ENCODE measurements around the gene XRCC3.
"Not testable (repeated sequence)": the region's sequence is repeated elsewhere in the genome, so short reads cannot be mapped to it uniquely, and the experiment has no call there.

The XRCC3 gene

DNA sequence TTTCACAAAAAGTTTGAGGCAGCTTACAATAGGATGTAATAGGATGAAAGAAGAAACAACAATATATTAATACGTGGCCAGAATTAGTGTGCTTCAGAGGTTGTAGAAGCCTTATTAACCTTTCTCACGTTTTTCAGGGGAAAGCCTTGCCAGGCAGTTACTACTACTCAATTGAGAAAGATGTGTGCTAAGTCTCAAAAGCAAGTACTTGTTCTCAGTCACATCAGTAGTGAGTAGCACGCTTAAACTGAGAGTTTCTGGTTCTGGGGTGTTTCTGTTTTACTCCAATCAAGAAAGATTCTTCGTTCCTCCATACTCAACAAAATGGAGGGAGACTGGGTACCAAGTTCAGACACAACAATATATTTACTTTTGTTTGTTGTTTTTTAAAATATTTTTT is 47.6 kb downstream of the XRCC3 start:
- DNase-seq (ENCODE audit: low read depth in 2 of 2) = no peak

- no peak for DNase-seq (ENCODE audit: low read depth in 2 of 2)
Observed at GRCh38 chr14:103663506-103663905, 51.7 kb downstream of the XRCC3 start.

DNA sequence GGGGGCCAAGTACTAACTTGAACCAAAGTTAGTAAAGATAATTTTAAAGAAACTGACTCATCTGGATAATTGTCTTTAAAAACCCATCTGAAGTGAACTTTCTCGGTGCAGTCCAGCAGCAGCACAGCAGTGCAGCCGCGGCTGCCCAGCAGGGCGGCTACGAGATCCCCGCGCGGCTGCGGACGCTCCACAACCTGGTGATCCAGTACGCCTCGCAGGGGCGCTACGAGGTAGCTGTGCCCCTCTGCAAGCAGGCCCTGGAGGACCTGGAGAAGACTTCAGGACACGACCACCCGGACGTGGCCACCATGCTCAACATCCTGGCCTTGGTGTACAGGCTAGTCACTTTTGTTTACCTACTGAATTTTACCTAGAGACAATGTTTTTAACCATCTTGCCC is 52.7 kb downstream of the XRCC3 start:
- no peak for DNase-seq (ENCODE audit: low read depth in 2 of 2)

DNA sequence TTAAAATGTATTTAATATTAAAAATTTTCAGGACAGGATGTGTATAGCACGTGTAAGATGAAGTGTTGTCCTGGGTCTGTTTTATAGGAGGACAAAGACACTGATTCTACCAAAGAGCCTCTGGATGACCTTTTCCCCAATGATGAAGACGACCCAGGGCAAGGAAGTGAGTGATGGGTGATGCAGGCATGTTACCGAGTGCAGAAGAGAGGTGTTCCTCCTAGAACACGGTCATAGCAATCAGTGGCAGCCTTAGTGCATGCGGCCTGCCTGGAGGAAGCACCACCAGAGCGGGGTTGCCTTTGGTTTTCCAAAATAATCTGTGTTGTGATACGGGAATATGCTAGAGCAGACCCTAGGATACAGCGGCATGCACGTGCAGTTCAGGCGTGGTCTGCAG is 53.2 kb downstream of the XRCC3 start:
- DNase-seq (ENCODE audit: low read depth in 2 of 2) = no peak

- no peak for DNase-seq (ENCODE audit: low read depth in 2 of 2)
Observed at GRCh38 chr14:103659631-103660030, 55.6 kb downstream of the XRCC3 start.

DNA sequence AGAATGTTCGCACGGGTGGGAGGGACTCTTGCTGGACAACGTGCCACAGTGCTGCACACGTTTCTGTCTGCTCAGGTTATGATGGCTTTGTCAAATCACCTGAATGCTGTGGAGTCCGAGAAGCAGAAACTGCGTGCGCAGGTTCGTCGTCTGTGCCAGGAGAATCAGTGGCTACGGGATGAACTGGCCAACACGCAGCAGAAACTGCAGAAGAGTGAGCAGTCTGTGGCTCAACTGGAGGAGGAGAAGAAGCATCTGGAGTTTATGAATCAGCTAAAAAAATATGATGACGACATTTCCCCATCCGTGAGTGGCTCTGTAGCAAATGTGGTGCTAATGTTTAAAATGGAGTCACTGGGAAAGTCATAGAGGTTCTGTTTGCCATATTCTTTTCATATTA is 57.8 kb downstream of the XRCC3 start:
- DNase-seq (ENCODE audit: low read depth in 2 of 2) = no peak

GRCh38 chr14:103656756-103657133 is 58.5 kb downstream of the XRCC3 start:
- no peak for DNase-seq (ENCODE audit: low read depth in 2 of 2)

GRCh38 chr14:103656031-103656755 is 59.1 kb downstream of the XRCC3 start:
- DNase-seq (ENCODE audit: low read depth in 2 of 2) = no peak

GRCh38 chr14:103654619-103655018 is 60.6 kb downstream of the XRCC3 start:
- DNase-seq (ENCODE audit: low read depth in 2 of 2) = no peak

GRCh38 chr14:103653805-103654204 is 61.4 kb downstream of the XRCC3 start:
- no peak for DNase-seq (ENCODE audit: low read depth in 2 of 2)

DNA sequence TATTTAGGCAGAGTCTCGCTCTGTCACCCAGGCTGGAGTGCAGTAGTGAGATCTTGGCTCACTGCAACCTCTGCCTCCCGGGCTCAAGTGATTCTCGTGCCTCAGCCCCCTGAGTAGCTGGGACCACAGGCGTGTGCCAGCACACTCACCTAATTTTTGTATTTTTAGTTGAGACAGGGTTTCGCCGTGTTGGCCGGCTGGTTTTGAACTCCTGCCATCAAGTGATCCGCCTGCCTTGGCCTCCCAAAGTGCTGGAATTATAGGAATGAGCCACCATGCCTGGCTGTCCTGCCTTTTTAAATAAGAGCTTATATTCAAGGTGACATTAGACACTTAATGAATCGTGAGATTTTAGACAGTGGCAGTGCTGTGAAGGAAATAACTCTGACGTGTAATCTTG is 61.9 kb downstream of the XRCC3 start:
- DNase-seq (ENCODE audit: low read depth in 2 of 2) = not testable (repeated sequence)

GRCh38 chr14:103652806-103653205 is 62.4 kb downstream of the XRCC3 start:
- no peak for DNase-seq (ENCODE audit: low read depth in 2 of 2)

DNA sequence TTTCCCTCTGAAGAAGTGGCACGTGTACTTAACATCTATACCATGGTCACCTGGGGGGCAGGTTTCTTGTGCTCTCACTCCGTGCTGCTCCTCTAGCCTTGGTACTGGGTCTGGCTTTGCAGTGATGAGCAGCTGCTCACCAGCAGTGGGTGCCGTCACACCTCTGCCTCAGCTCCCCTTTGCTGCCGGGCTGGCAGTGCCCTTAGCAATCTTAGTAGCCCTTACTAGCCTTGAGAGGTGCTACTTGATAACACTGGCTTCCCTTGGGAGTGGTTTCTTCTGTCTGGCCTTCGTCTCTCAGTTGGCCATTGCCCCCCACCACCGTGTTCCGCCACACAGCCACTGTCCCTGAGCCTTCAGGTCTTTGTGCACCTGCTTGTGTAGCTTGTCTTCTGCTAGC is 63.7 kb downstream of the XRCC3 start:
- no peak for DNase-seq (ENCODE audit: low read depth in 2 of 2)

GRCh38 chr14:103650213-103650612 is 65.0 kb downstream of the XRCC3 start:
- no peak for DNase-seq (ENCODE audit: low read depth in 2 of 2)

DNA sequence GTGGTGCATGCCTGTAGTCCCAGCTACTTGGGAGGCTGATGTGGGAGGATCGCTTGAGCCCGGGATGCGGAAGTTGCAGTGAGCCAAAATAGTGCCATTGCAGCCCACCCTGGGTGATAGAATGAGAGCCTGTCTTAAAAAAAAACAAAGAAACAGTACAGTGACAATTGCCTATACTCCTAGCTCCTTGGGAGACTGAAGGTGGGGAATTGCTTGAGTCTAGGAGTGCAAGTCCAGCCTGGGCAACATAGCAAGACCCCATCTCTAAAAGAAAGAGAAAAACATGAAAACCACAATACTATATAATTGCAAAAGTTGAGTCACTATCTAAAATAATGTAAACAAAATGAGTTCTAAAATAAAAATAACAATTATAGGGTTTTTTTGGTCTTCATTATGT is 66.2 kb downstream of the XRCC3 start:
- no peak for DNase-seq (ENCODE audit: low read depth in 2 of 2)
